ENCODE measurements around the gene APRT. TPM values are rescaled to one million over a fixed set of nuclear protein-coding genes. Genes with fewer than 3 reads are reported as not detected.

Gene APRT
- total RNA-seq, 1 donor from 2014 or later = 39.2 TPM

DNA sequence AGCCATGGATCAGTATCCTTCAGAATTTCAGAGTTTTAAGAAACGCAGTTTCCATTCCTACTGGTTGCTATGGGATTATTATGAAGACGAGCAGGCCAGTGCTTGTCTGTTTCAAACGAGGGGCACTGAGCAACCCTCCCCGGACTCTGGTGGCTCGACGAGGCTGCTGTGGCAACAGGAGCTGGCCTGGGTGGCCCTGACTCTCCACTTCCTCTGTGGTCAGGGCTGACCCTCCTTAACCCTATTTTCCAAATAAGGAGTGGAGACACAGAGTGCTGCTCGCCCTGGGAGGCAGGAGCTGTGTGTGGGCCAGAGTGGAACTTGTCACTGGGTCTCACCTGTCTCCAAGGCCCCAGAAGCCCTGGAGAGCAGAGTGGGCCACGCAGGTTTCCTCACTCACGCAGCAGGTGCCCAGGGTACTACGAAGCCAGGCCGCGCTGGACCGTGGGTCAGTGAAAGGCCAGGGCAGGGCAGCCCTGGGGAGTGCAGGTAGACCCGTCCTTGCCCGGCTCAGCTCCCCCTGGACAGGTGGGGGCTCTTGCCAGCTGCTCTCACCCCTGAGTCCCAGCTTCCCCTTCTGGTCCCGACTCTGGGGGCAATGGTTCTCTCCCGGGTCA, 41.7 kb upstream of the APRT start:
- intact Hi-C loops (cut with micrococcal nuclease) = no loop called here
- Histone ChIP-seq H3K27me3 (ENCODE audit: low read depth) (no peaks in the 10 kb centered on the region), H3K27ac (replicated peaks) (no peak overlapping the region), H3K9me3 (replicated peaks) (no peaks in the 10 kb centered on the region), H3K4me3 (no peak overlapping the region), H3K36me3 (peaks cover 15% of the 10 kb centered on the region), H3K4me1 (peaks cover 28% of the 10 kb centered on the region)
- no peak for DNase-seq
- TF ChIP-seq, protein P1, sequence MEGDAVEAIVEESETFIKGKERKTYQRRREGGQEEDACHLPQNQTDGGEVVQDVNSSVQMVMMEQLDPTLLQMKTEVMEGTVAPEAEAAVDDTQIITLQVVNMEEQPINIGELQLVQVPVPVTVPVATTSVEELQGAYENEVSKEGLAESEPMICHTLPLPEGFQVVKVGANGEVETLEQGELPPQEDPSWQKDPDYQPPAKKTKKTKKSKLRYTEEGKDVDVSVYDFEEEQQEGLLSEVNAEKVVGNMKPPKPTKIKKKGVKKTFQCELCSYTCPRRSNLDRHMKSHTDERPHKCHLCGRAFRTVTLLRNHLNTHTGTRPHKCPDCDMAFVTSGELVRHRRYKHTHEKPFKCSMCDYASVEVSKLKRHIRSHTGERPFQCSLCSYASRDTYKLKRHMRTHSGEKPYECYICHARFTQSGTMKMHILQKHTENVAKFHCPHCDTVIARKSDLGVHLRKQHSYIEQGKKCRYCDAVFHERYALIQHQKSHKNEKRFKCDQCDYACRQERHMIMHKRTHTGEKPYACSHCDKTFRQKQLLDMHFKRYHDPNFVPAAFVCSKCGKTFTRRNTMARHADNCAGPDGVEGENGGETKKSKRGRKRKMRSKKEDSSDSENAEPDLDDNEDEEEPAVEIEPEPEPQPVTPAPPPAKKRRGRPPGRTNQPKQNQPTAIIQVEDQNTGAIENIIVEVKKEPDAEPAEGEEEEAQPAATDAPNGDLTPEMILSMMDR (IDR thresholded peaks at IDR 0.05; ENCODE audit: borderline replicate concordance) = no peak

DNA sequence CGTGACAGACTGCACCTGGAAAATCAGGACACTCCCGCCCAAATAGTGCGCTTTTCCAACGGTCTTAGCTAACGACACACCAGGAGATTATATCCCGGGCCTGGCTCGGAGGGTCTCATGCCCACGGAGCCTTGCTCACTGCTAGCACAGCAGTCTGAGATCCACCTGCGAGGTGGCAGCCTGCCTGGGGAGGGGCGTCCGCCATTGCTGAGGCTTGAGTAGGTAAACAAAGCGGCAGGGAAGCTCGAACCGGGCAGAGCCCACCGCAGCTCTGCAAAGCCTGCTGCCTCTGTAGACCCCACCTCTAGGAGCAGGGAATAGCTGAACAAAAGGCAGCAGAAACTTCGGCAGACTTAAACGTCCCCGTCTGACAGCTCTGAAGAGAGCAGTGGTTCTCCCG, 39.9 kb upstream of the APRT start:
- H3K4me3 ChIP-seq = no peak overlapping the region
- H3K36me3 ChIP-seq = peaks cover 23% of the 10 kb centered on the region
- H3K4me1 ChIP-seq = peaks cover 13% of the 10 kb centered on the region
- H3K9me3 ChIP-seq (replicated peaks) = no peaks in the 10 kb centered on the region
- intact Hi-C loops (cut with micrococcal nuclease) = no loop called here
- no peak overlapping the region for H3K27ac ChIP-seq (replicated peaks)
- TF ChIP-seq, protein P1 (IDR thresholded peaks at IDR 0.05; ENCODE audit: borderline replicate concordance) = no peak
- H3K27me3 ChIP-seq (ENCODE audit: low read depth) = no peaks in the 10 kb centered on the region
- no peak for DNase-seq

DNA sequence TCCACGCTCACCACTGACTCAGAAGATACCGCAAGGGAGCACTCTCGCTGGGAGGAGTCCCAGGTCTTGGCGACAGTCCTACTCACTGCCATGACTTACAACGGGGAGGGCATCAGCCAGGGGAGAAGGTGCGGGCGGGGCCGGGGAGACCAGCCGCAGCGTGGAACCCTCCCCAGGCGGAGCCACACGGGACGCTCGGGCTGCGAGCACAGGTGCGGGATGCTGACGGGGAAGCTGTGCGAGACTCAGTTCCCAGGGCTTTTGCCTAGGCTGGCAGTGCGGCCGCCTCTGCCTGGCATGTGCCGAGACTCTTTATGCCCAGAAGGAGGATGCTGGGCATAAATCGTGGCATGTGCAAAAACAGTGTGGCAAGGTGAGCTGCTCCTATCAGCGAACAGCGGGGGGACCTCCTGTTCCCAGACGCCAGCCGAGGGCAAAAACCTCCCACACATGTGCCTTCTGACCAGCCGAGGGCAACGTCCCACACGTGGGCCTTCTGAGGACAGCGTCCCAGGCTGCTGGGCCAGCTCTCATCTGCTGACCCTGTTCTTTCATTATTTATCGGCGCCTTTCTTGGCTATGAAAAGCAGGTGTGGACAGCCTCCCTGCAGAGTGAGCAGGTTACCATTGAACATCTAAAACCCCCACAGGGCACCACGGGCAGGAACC, 38.9 kb upstream of the APRT start:
- intact Hi-C loops (cut with micrococcal nuclease) = no loop called here
- peaks cover 23% of the 10 kb centered on the region for H3K36me3 ChIP-seq

DNA sequence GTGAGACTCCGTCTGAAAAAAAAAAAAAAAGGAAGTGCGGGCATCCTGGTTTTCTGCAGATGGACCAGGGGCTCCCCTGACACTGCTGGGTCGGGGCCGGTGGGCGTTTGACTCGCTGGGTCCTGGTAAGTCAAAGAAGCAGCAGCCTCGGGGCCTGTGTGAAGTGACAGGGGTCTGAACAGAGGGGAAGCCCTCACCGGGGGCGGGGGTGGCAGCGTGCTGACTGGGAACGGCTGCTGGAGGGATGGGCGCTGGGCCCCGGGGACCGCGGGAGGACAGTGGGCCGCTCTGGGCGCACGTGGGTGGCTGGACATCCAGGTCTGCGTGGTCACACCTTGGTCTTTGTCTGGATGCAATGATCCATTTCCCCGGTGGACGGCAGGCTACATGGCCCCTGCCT, 36.8 kb upstream of the APRT start:
- Histone ChIP-seq H3K4me3 (no peak overlapping the region), H3K36me3 (peaks cover 26% of the 10 kb centered on the region), H3K9me3 (replicated peaks) (no peaks in the 10 kb centered on the region), H3K27ac (replicated peaks) (no peak overlapping the region), H3K4me1 (no peaks in the 10 kb centered on the region), H3K27me3 (ENCODE audit: low read depth) (no peaks in the 10 kb centered on the region)
- TF ChIP-seq, protein P1 (IDR thresholded peaks at IDR 0.05; ENCODE audit: borderline replicate concordance) = no peak
- intact Hi-C loops (cut with micrococcal nuclease) = no loop called here
- no peak for DNase-seq

More for the DNA sequence above, 38.9 kb upstream of the APRT start:
- Histone ChIP-seq H3K27ac (replicated peaks) (no peak overlapping the region), H3K9me3 (replicated peaks) (no peaks in the 10 kb centered on the region), H3K27me3 (ENCODE audit: low read depth) (no peaks in the 10 kb centered on the region), H3K4me1 (peaks cover 5% of the 10 kb centered on the region), H3K4me3 (no peak overlapping the region)
- no peak for DNase-seq
- TF ChIP-seq, protein P1 (IDR thresholded peaks at IDR 0.05; ENCODE audit: borderline replicate concordance) = no peak

DNA sequence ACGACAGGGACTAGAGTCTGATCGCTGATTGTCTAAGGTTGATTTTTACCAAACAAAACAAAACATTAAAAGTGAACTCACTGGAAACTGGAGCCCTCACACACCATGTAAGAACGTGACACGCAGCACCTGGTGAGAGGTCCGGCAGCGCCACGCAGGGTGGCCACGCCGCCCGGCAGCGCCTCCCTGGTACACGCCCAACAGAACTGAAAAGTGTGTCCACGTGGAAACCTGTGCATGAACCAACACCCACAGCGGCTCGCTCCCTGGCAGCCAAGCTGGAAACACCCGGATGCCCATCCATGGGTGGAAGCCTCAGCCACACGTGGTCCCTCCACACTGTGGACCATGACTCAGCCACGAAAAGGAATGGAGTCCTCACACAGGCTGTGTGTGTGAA, 35.9 kb upstream of the APRT start:
- intact Hi-C loops (cut with micrococcal nuclease) = no loop called here
- H3K36me3 ChIP-seq = peaks cover 30% of the 10 kb centered on the region
- H3K4me3 ChIP-seq = no peak overlapping the region

More for the DNA sequence above, 35.9 kb upstream of the APRT start:
- no peaks in the 10 kb centered on the region for H3K27me3 ChIP-seq (ENCODE audit: low read depth)
- H3K9me3 ChIP-seq (replicated peaks) = no peaks in the 10 kb centered on the region
- TF ChIP-seq, protein P1 (IDR thresholded peaks at IDR 0.05; ENCODE audit: borderline replicate concordance) = no peak
- H3K4me1 ChIP-seq = no peaks in the 10 kb centered on the region
- no peak overlapping the region for H3K27ac ChIP-seq (replicated peaks)
- no peak for DNase-seq

Measured in left ventricle myocardium inferior (tissue), 1 donor.